GM12878 (cell line): ENCODE results near the gene SPAG9. TPM values are rescaled to one million over a fixed set of nuclear protein-coding genes. Genes with fewer than 3 reads are reported as not detected.

ENCODE experiments used
- ATAC-seq: fragments of 200-7000 bp; cut with Tn5 transposase; 3 replicates; pipeline ENCODE4 v1.9.1; 2020; ENCODE audit warnings: mild to moderate bottlenecking, moderate library complexity
- BruUV-seq: library from RNA; stranded (reverse); fragments of 400-500 nt; replicated peaks from 2 replicates; lab custom pipeline; 2021; lab: Mats Ljungman, UMichigan
- CTCF ChIA-PET: fragments of 300-600 bp; sonication (Branson Sonifier 250); formaldehyde crosslinking; extraction: SDS; loops from one replicate; lab custom pipeline; 2021; ENCODE audit warnings: inconsistent platforms; lab: Yijun Ruan, JAX
- POLR2A ChIA-PET: fragments of 350-600 bp; formaldehyde crosslinking; extraction: SDS; loops from one replicate; lab custom pipeline; 2021; ENCODE audit warnings: inconsistent platforms; lab: Charles Lee
- RAD21 ChIA-PET: fragments of 300-600 bp; sonication (Branson Sonifier 250); formaldehyde crosslinking; loops from one replicate; lab custom pipeline; 2023; ENCODE audit warnings: antibody characterized with exemption; ENCODE audit not compliant: unreplicated experiment; lab: Charles Lee
- SMC1A ChIA-PET: fragments of 300-600 bp; sonication (Branson Sonifier 250); formaldehyde crosslinking; loops from one replicate; lab custom pipeline; 2023; ENCODE audit not compliant: unreplicated experiment, uncharacterized antibody; lab: Charles Lee
- DNase-seq: peaks from one replicate; pipeline ENCODE4 v3.0.0-alpha.2; 2011; ENCODE audit warnings: low read depth, low spot score
- FAIRE-seq: peaks from 3 replicates; lab custom pipeline; 2011; peaks lifted over from hg19 to GRCh38; lab: Jason Lieb, UNC
- H2AFZ ChIP-seq: 2 replicates; pipeline ENCODE4 v1.6.0; 2011; ENCODE audit warnings: low read depth, low read length, control low read depth; ENCODE audit not compliant: control insufficient read depth
- H3K27ac ChIP-seq: 2 replicates; pipeline ENCODE4 v1.5.1; 2011; ENCODE audit warnings: control low read depth; ENCODE audit not compliant: control insufficient read depth, insufficient read depth
- H3K27me3 ChIP-seq, 2 experiments: replicated peaks in 1 of 2; 2 replicates each; pipeline versions ENCODE4 v1.6.0 to v1.6.1; 2011; ENCODE audit warnings: low read length in 1 of 2; ENCODE audit not compliant: control insufficient read depth in 2 of 2, insufficient read depth in 2 of 2
- H3K36me3 ChIP-seq, 2 experiments: 2 replicates each; pipeline ENCODE4 v1.5.1; 2011; ENCODE audit warnings: low read length in 1 of 2; ENCODE audit not compliant: control insufficient read depth in 2 of 2, insufficient read depth in 2 of 2
- H3K4me1 ChIP-seq: 2 replicates; pipeline ENCODE4 v1.6.1; 2011; ENCODE audit warnings: mild to moderate bottlenecking, low read length, moderate library complexity, mixed read lengths; ENCODE audit not compliant: control insufficient read depth, insufficient read depth
- H3K4me2 ChIP-seq: 2 replicates; pipeline ENCODE4 v1.6.0; 2011; ENCODE audit warnings: control low read depth; ENCODE audit not compliant: control insufficient read depth, insufficient read depth
- H3K4me3 ChIP-seq: fragments of 200-600 bp; sonication (generic); 2 replicates; pipeline ENCODE4 v1.5.1; 2016
- H3K79me2 ChIP-seq: 2 replicates; pipeline ENCODE4 v1.6.0; 2011; ENCODE audit warnings: low read length; ENCODE audit not compliant: control insufficient read depth, insufficient read depth
- H3K9ac ChIP-seq: 2 replicates; pipeline ENCODE4 v1.8.0; 2011; ENCODE audit warnings: low read length, control low read depth, mixed read lengths; ENCODE audit not compliant: control insufficient read depth, insufficient read depth
- H3K9me3 ChIP-seq: replicated peaks from 3 replicates; pipeline ENCODE4 v1.5.1; 2011; ENCODE audit warnings: mild to moderate bottlenecking, low read length; ENCODE audit not compliant: control insufficient read depth, insufficient read depth
- H4K20me1 ChIP-seq: 2 replicates; pipeline ENCODE4 v1.6.0; 2011; ENCODE audit not compliant: control insufficient read depth, insufficient read depth
- BMI1 ChIP-seq: fragments of 450-650 bp; IDR thresholded peaks from 2 replicates; pipeline ENCODE4 v1.6.1; 2016; ENCODE audit warnings: mild to moderate bottlenecking, moderate library complexity, borderline replicate concordance
- CTCF ChIP-seq, 3 experiments: IDR thresholded peaks in 2 of 3; conservative IDR thresholded peaks in 1 of 3; 2 replicates each; pipeline ENCODE4 v1.5.1; 2011; ENCODE audit warnings: low read depth in 3 of 3, low read length in 3 of 3, mild to moderate bottlenecking in 3 of 3, control low read depth in 2 of 3, moderate library complexity in 2 of 3, inconsistent platforms in 1 of 3, mixed read lengths in 1 of 3; ENCODE audit not compliant: control insufficient read depth in 2 of 3, insufficient read depth in 1 of 3; ENCODE audit errors: extremely low read depth in 1 of 3
- EGR1 ChIP-seq, 2 experiments: IDR thresholded peaks; 1 replicate in 1 of 2; 2 replicates in 1 of 2; pipeline ENCODE4 v1.6.1; 2011 to 2012; ENCODE audit warnings: low read depth in 2 of 2, low read length in 2 of 2, borderline replicate concordance in 1 of 2, mild to moderate bottlenecking in 1 of 2, moderate library complexity in 1 of 2
- EP300 ChIP-seq, 2 experiments: fragments of 150-350 bp in 1 of 2; IDR thresholded peaks; 2 replicates each; pipeline ENCODE4 v1.6.1; 2011 to 2012; ENCODE audit warnings: low read depth in 2 of 2, low read length in 2 of 2, borderline replicate concordance in 1 of 2, improper control_type of control experiment in 1 of 2, inconsistent platforms in 1 of 2; ENCODE audit not compliant: control insufficient read depth in 1 of 2
- FOXK2 ChIP-seq: fragments of 450-650 bp; IDR thresholded peaks from 2 replicates; pipeline ENCODE4 v1.6.1; 2017; ENCODE audit warnings: mild to moderate bottlenecking, moderate library complexity
- IRF5 ChIP-seq: fragments of 450-650 bp; IDR thresholded peaks from 2 replicates; pipeline ENCODE4 v1.6.1; 2017; ENCODE audit warnings: borderline replicate concordance
- JUND ChIP-seq: IDR thresholded peaks from 2 replicates; pipeline ENCODE4 v1.6.1; 2012; ENCODE audit warnings: low read depth, mild to moderate bottlenecking, low read length, improper control_type of control experiment, moderate library complexity
- MEF2A ChIP-seq: IDR thresholded peaks from 2 replicates; pipeline ENCODE4 v1.6.1; 2011; ENCODE audit warnings: low read depth, mild to moderate bottlenecking, low read length, moderate library complexity; ENCODE audit not compliant: insufficient read depth
- SMAD5 ChIP-seq: IDR thresholded peaks from 2 replicates; pipeline ENCODE4 v1.6.1; 2016; ENCODE audit warnings: antibody characterized with exemption, low read depth
- SREBF1 ChIP-seq: IDR thresholded peaks from 2 replicates; pipeline ENCODE4 v1.6.1; 2012; ENCODE audit warnings: mild to moderate bottlenecking, low read length
- TAF1 ChIP-seq: IDR thresholded peaks from 2 replicates; pipeline ENCODE4 v1.6.1; 2011; ENCODE audit warnings: mild to moderate bottlenecking, low read depth, low read length, borderline replicate concordance
- ZBTB11 ChIP-seq: fragments of 450-650 bp; formaldehyde crosslinking; IDR thresholded peaks from 2 replicates; pipeline ENCODE4 v1.5.0; 2022; ENCODE audit warnings: mild to moderate bottlenecking, missing genetic modification characterization
- ZNF622 ChIP-seq: fragments of 450-650 bp; IDR thresholded peaks from 2 replicates; pipeline ENCODE4 v1.6.1; 2017; ENCODE audit warnings: mild to moderate bottlenecking, inconsistent platforms
- WGBS: methylation state at CpG from one replicate; pipeline ENCODE4 v1.1.6; 2016; ENCODE audit warnings: low lambda C conversion rate; ENCODE audit not compliant: insufficient replicate concordance, insufficient coverage; ENCODE audit errors: missing lambda C conversion rate; 5-methylcytosine and 5-hydroxymethylcytosine counted together
- in situ Hi-C: fragments of 300-500 bp; cut with MboI; formaldehyde crosslinking; loops from 9 replicates; pipeline ENCODE4 v1.14.3; 2018; ENCODE audit warnings: mixed read lengths
- intact Hi-C: fragments of 100-400 bp; cut with micrococcal nuclease; formaldehyde crosslinking; loops from one replicate; pipeline ENCODE4 v1.14.2; 2022; ENCODE audit not compliant: unreplicated experiment
- polyA plus RNA-seq, 11 experiments: library from polyadenylated mRNA; depleted of rRNA in 4 of 11; unstranded in 6 of 11; stranded (reverse) in 5 of 11; fragments of >200 nt; fragmentation: Nextera tagmentation in 4 of 11; fragmentation: Illumina TruSeq in 1 of 11; extraction: Ambion mirVana in 4 of 11; extraction: Trizol in 1 of 11; gene quantifications; 1 replicate in 1 of 11; 2 replicates in 10 of 11; pipeline versions ENCODE4 v1.2.1 to v1.2.3, GENCODE V29; 2011 to 2016; ENCODE audit warnings: inconsistent platforms in 2 of 11, missing spikeins in 2 of 11, low read depth in 1 of 11
- total RNA-seq, 4 experiments: library from RNA; depleted of rRNA in 3 of 4; stranded (reverse); fragments of >200 nt in 3 of 4; fragmentation: Illumina TruSeq in 1 of 4; extraction: Trizol in 1 of 4; gene quantifications; 2 replicates each; pipeline versions ENCODE4 v1.2.1 to v1.2.3, GENCODE V29; 2013 to 2021

SPAG9 gene
- total and polyA plus RNA-seq, 10 of the 15 experiments (the other 5 are each of a cell fraction or from before 2014, with no cell fraction given): 6.6 to 42.0 (median 24.9) TPM

GRCh38 chr17:51121620-51122472 lies 1.2 kb upstream of the SPAG9 start:
- Histone ChIP-seq H3K4me3 (peak overlapping the region; percentile 72), H3K9ac (peak overlapping the region; percentile 83), H3K79me2 (peaks cover 36% of the 10 kb centered on the region), H3K4me1 (peaks cover 13% of the 10 kb centered on the region; the same call in 1 of the 2 replicates), H3K27ac (peak overlapping the region; percentile 81), H2AFZ (peak overlapping the region; percentile 92), H3K36me3 (no peaks in the 10 kb centered on the region), H3K4me2 (peak overlapping the region; percentile 94), H4K20me1 (no peaks in the 10 kb centered on the region), H3K9me3 (no peaks in the 10 kb centered on the region), H3K27me3 (no peaks in the 10 kb centered on the region)
- peak; percentile 95 for FAIRE-seq
- in situ Hi-C loops (no loop called here), intact Hi-C loops (loop anchor here (1.0 kb wide), 1 partner anchor 31 kb away; the partner anchor contains the start of gene NME1)
- SMC1A ChIA-PET: interaction anchor here (1.3 to 2.0 kb wide), 3 partner anchors 32 to 69 kb away, joined by 3 to 5 read pairs (median 4); partner anchors contain the start of gene NME1
- RAD21 ChIA-PET: interaction anchor here (0.7 to 2.0 kb wide), 5 partner anchors 11 to 123 kb away, joined by 3 to 15 read pairs (median 4); partner anchors contain the start of gene NME1
- ATAC-seq: peak; percentile 68
- POLR2A ChIA-PET: interaction anchor here (0.5 to 3.5 kb wide), 10 partner anchors 9 to 255 kb away, joined by 3 to 18 read pairs (median 6); partner anchors contain the start of genes NME1, NME2 and TOB1
- WGBS: 14% methylated on average over 23 of the region's 23 CpGs
- CTCF ChIA-PET: interaction anchor here (1.5 to 3.3 kb wide), 3 partner anchors 29 to 65 kb away, joined by 5 to 17 read pairs (median 6); partner anchors contain the start of gene NME1
- no TSS peak for BruUV-seq
- DNase-seq: peak; percentile 86
- TF ChIP-seq SREBF1 (no peak), MEF2A (0 out of 2 replicates have a peak, but pooled peaks have one; percentile 40), EGR1 (IDR thresholded peaks at IDR 0.05; ENCODE audit: borderline replicate concordance in 1 of 2, low read depth in 2 of 2, low read length in 2 of 2) (peak; percentile 80 to 99), EP300 (IDR thresholded peaks at IDR 0.05; ENCODE audit: borderline replicate concordance in 1 of 2, control insufficient read depth in 1 of 2, low read depth in 2 of 2, low read length in 2 of 2) (peak; percentile 42 to 63; a peak in 1 of 4 replicates), TAF1 (peak; percentile 34; the same call in 1 of the 2 replicates), ZNF622 (no peak), IRF5 (no peak; the same call in 1 of the 2 replicates), ZBTB11 (CRISPR knock-in tag) (no peak), FOXK2 (0 out of 2 replicates have a peak, but pooled peaks have one; percentile 8), BMI1 (no peak), JUND (no peak), CTCF (IDR thresholded peaks at IDR 0.05 in 2 of 3, conservative IDR thresholded peaks at IDR 0.05 in 1 of 3; ENCODE audit: control insufficient read depth in 2 of 3, extremely low read depth in 1 of 3, insufficient read depth in 1 of 3, low read depth in 3 of 3, low read length in 3 of 3) (no peak), SMAD5 (0 out of 2 replicates have a peak, but pooled peaks have one; percentile 32)
